Uterus (tissue), 4 donors: ENCODE data around the gene C17orf100. TPM values are rescaled to one million over a fixed set of nuclear protein-coding genes. Genes with fewer than 3 reads are reported as not detected.
A peak's percentile ranks its signal among the peaks of the same experiment; 100 is the strongest.

Experiments
- DNase-seq, 2 donors: peaks; one replicate each; pipeline ENCODE4 v3.0.0-alpha.2; 2019 to 2020
- H3K27ac ChIP-seq, 2 donors: fragments of 200-600 bp; sonication (generic); 1 replicate in 1 of 2; 2 replicates in 1 of 2; pipeline ENCODE4 v1.5.1; 2016 to 2018
- H3K27me3 ChIP-seq, 2 donors: fragments of 200-600 bp; sonication (generic); one replicate each; pipeline ENCODE4 v1.5.1; 2018 to 2019; ENCODE audit warnings: control low read depth in 1 of 2
- H3K36me3 ChIP-seq, 2 donors: fragments of 200-600 bp; sonication (generic); one replicate each; pipeline ENCODE4 v1.5.1; 2019; ENCODE audit warnings: control low read depth in 1 of 2
- H3K4me1 ChIP-seq, 2 donors: fragments of 200-600 bp; sonication (generic); one replicate each; pipeline ENCODE4 v1.5.1; 2018 to 2019; ENCODE audit warnings: control low read depth in 1 of 2
- H3K4me3 ChIP-seq, 2 donors: fragments of 200-600 bp; sonication (generic); 1 replicate in 1 of 2; 2 replicates in 1 of 2; pipeline ENCODE4 v1.5.1; 2018 to 2019; ENCODE audit warnings: mild to moderate bottlenecking in 1 of 2
- H3K9me3 ChIP-seq, 2 donors: fragments of 200-600 bp; sonication (generic); one replicate each; pipeline ENCODE4 v1.5.1; 2019; ENCODE audit warnings: control low read depth in 1 of 2
- CTCF ChIP-seq, 4 experiments: fragments of 200-600 bp in 2 of 4; fragments of 450-650 bp in 2 of 4; sonication (generic) in 2 of 4; IDR thresholded peaks; one replicate each; pipeline ENCODE4 v1.5.1; 2016 to 2019; ENCODE audit warnings: antibody characterized with exemption in 4 of 4, mild to moderate bottlenecking in 2 of 4, moderate library complexity in 1 of 4
- POLR2A ChIP-seq, 2 donors: fragments of 450-650 bp; IDR thresholded peaks; one replicate each; pipeline ENCODE4 v1.6.1; 2016; ENCODE audit warnings: antibody characterized with exemption in 2 of 2, mild to moderate bottlenecking in 1 of 2, moderate library complexity in 1 of 2
- intact Hi-C: fragments of 100-400 bp; cut with DNase I; formaldehyde crosslinking; loops from one replicate; pipeline ENCODE4 v1.15.1; 2023; ENCODE audit warnings: low total_unique reads
- total RNA-seq, 4 donors: library from RNA; depleted of rRNA in 3 of 4; stranded (reverse); fragments of >200 nt in 3 of 4; gene quantifications; one replicate each; pipeline versions ENCODE4 v1.1.0 to v1.2.4, GENCODE V29; 2014 to 2023
- donor health status: DM: yes; HTN: yes; CAD: no.

The C17orf100 gene
- total RNA-seq, 4 donors from 2014 or later, result 0.26 to 3.2 (median 1.3) TPM

- intact Hi-C loops, result no loop called here
- Histone ChIP-seq H3K27me3 (no peaks in the 10 kb centered on the region), H3K36me3 (no peaks in the 10 kb centered on the region), H3K4me3 (no peak overlapping the region), H3K9me3 (no peaks in the 10 kb centered on the region), H3K27ac (no peak overlapping the region), H3K4me1 (peaks cover 0 to 13% of the 10 kb centered on the region in 2 donors)
- no peak for DNase-seq
- TF ChIP-seq POLR2A (IDR thresholded peaks at IDR 0.05), result no peak
- no peak for TF ChIP-seq CTCF (IDR thresholded peaks at IDR 0.05)
Measured at GRCh38 chr17:6637458-6637840, 14.1 kb upstream of the C17orf100 start.

- no peaks in the 10 kb centered on the region for H3K27me3 ChIP-seq
- H3K9me3 ChIP-seq, result no peaks in the 10 kb centered on the region
- no peak for DNase-seq
- H3K4me1 ChIP-seq, result peaks cover 0 to 13% of the 10 kb centered on the region in 2 donors
- intact Hi-C loops, result no loop called here
- no peak overlapping the region for H3K4me3 ChIP-seq
- TF ChIP-seq CTCF (IDR thresholded peaks at IDR 0.05) (no peak), POLR2A (IDR thresholded peaks at IDR 0.05) (no peak)
- H3K27ac ChIP-seq, result no peak overlapping the region
- H3K36me3 ChIP-seq, result no peaks in the 10 kb centered on the region
Measured at GRCh38 chr17:6638046-6638908, 13.3 kb upstream of the C17orf100 start.

GRCh38 chr17:6639014-6639585 is 12.5 kb upstream of the C17orf100 start:
- no peak for DNase-seq
- Histone ChIP-seq H3K4me1 (peaks cover 0 to 13% of the 10 kb centered on the region in 2 donors), H3K36me3 (no peaks in the 10 kb centered on the region)

GRCh38 chr17:6639586-6640535 is 11.7 kb upstream of the C17orf100 start:
- Histone ChIP-seq H3K27ac (peak overlapping the region; percentile 73 to 81), H3K27me3 (no peaks in the 10 kb centered on the region), H3K9me3 (no peaks in the 10 kb centered on the region), H3K4me3 (peak overlapping the region; percentile 87 to 90), H3K36me3 (no peaks in the 10 kb centered on the region), H3K4me1 (peaks cover 0 to 13% of the 10 kb centered on the region in 2 donors)
- intact Hi-C loops, result no loop called here
- peak in 1 of 2 donors; percentile 28 for DNase-seq
- TF ChIP-seq CTCF (IDR thresholded peaks at IDR 0.05) (no peak), POLR2A (IDR thresholded peaks at IDR 0.05) (no peak)

More at GRCh38 chr17:6639014-6639585, 12.5 kb upstream of the C17orf100 start:
- intact Hi-C loops, result no loop called here
- Histone ChIP-seq H3K9me3 (no peaks in the 10 kb centered on the region), H3K27me3 (no peaks in the 10 kb centered on the region), H3K4me3 (peak overlapping the region; percentile 87 to 90), H3K27ac (no peak overlapping the region)
- TF ChIP-seq POLR2A (IDR thresholded peaks at IDR 0.05) (no peak), CTCF (IDR thresholded peaks at IDR 0.05) (no peak)
